Lower leg skin (tissue), 4 donors: ENCODE measurements around the gene HNRNPC. TPM values are rescaled to one million over a fixed set of nuclear protein-coding genes. Genes with fewer than 3 reads are reported as not detected.

ENCODE experiments used
- DNase-seq, 2 donors: peaks; one replicate each; pipeline ENCODE4 v3.0.0-alpha.2; 2019; ENCODE audit warnings: low spot score in 2 of 2
- H3K4me3 ChIP-seq: fragments of 200-600 bp; sonication (generic); 2 replicates; pipeline ENCODE4 v1.5.1; 2017; ENCODE audit warnings: mild to moderate bottlenecking, low read depth; ENCODE audit not compliant: poor library complexity, severe bottlenecking
- CTCF ChIP-seq, 3 donors: fragments of 450-650 bp; IDR thresholded peaks; one replicate each; pipeline ENCODE4 v1.5.1; 2016; ENCODE audit warnings: antibody characterized with exemption in 3 of 3, mild to moderate bottlenecking in 3 of 3, moderate library complexity in 2 of 3
- POLR2A ChIP-seq, 2 donors: fragments of 450-650 bp; IDR thresholded peaks; one replicate each; pipeline ENCODE4 v1.6.1; 2016 to 2017; ENCODE audit warnings: antibody characterized with exemption in 2 of 2, mild to moderate bottlenecking in 1 of 2, moderate library complexity in 1 of 2
- WGBS, 2 donors: methylation state at CpG; one replicate each; pipeline ENCODE4 v1.1.5; 2018; 5-methylcytosine and 5-hydroxymethylcytosine counted together
- intact Hi-C: fragments of 100-400 bp; cut with DNase I; formaldehyde crosslinking; loops from one replicate; pipeline ENCODE4 v1.15.0; 2023; ENCODE audit warnings: low total_unique reads
- total RNA-seq, 4 donors: library from RNA; depleted of rRNA; stranded (reverse); fragments of >200 nt; gene quantifications; one replicate each; pipeline ENCODE4 v1.1.0, GENCODE V29; 2016

The HNRNPC gene
- total RNA-seq, 4 donors from 2014 or later: 312 to 425 (median 376) TPM

- TF ChIP-seq POLR2A (IDR thresholded peaks at IDR 0.05) (no peak), CTCF (IDR thresholded peaks at IDR 0.05) (no peak)
- intact Hi-C loops: no loop called here
- WGBS, 2 donors: 71 to 73% methylated on average over 12 of the region's 12 CpGs
- no peak overlapping the region for H3K4me3 ChIP-seq
- no peak for DNase-seq
These were observed 67.3 kb downstream of the HNRNPC start for GRCh38 chr14:21201732-21202462.

GRCh38 chr14:21200752-21201461 is 68.3 kb downstream of the HNRNPC start:
- no peak for DNase-seq
- WGBS, 2 donors: 72 to 74% methylated on average over 5 of the region's 5 CpGs
- intact Hi-C loops: no loop called here
- TF ChIP-seq POLR2A (IDR thresholded peaks at IDR 0.05) (no peak), CTCF (IDR thresholded peaks at IDR 0.05) (no peak)
- H3K4me3 ChIP-seq: no peak overlapping the region

GRCh38 chr14:21199611-21200560 is 69.4 kb downstream of the HNRNPC start:
- intact Hi-C loops: no loop called here
- no peak overlapping the region for H3K4me3 ChIP-seq
- no peak for TF ChIP-seq CTCF (IDR thresholded peaks at IDR 0.05)
- 59 to 66% methylated on average over 3 of the region's 3 CpGs for WGBS, 2 donors
- DNase-seq: no peak

GRCh38 chr14:21197418-21198205 is 71.6 kb downstream of the HNRNPC start:
- WGBS, 2 donors: 94 to 95% methylated on average over 2 of the region's 2 CpGs
- intact Hi-C loops: no loop called here
- DNase-seq: no peak
- H3K4me3 ChIP-seq: no peak overlapping the region
- no peak for TF ChIP-seq POLR2A (IDR thresholded peaks at IDR 0.05)
- TF ChIP-seq CTCF (IDR thresholded peaks at IDR 0.05): no peak

GRCh38 chr14:21194597-21194996 is 74.6 kb downstream of the HNRNPC start:
- intact Hi-C loops: no loop called here
- no peak for TF ChIP-seq CTCF (IDR thresholded peaks at IDR 0.05)
- TF ChIP-seq POLR2A (IDR thresholded peaks at IDR 0.05): no peak
- H3K4me3 ChIP-seq: no peak overlapping the region
- no peak for DNase-seq
